ENCODE data around the gene CCL25.

GRCh38 chr19:8041531-8041931 lies 11.0 kb upstream of the CCL25 start:
- TF ChIP-seq CTCF (IDR thresholded peaks at IDR 0.05) (no peak), POLR2AphosphoS5 (IDR thresholded peaks at IDR 0.05) (no peak)

Measured in stomach (tissue), 4 donors.